ENCODE measurements around the gene GAL3ST2.

DNA sequence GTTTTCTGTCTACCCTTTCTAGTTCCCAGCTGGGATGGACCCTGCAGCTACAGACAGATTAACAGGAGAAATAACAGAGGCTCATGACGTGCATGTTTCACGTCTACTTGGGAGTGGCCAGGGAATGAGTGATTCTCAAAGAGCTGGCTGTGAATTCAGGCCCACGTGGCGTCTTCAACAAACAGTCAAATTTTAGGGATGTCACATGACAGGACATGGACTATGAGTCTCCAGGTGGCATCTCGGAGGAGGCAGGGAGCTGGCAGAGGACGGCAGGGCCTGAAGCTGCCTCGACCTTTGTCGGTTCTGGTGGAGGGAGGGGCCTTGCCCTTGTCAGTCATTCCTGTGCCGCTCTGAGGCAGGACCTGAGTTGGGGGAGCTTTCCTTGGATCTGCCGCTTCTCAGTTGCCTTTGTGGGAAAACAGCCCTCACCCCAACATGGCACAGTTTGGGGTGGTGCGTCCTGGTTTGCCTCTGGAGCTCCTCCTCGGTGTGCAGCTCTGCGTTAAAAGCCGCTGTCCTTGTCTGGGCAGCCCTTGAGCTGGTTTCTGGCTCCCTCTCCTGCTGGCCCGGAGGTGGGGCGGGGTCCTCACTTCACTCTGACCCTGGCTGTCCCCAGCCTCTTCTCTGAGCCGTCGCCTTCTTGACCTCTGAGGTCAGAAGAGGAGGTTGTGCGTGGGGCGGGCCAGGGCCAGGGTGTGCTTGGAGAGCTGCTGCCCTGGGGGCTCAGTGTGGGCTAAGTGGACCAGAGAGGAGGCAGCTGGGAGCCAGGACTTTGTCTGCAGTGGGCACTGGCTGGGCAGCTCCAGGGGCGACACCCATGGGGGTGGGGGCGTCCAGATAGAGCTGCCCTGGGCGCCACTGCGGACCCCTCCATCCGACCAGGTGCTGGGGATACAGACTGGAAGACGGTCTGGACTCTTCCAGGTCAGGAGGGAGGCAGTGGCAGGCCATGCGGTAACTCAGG lies 12.1 kb upstream of the GAL3ST2 start:
- TF ChIP-seq EZH2 (IDR thresholded peaks at IDR 0.05; ENCODE audit: insufficient read depth, poor library complexity, severe bottlenecking) = no peak
- no peak for TF ChIP-seq EZH2phosphoT487 (IDR thresholded peaks at IDR 0.05; ENCODE audit: insufficient read depth, low read depth)

Measured in GM23248 (cell line).